GM12873 (cell line): ENCODE results near the gene FUT3.

Experiments used
- CTCF ChIP-seq: IDR thresholded peaks from 2 replicates; pipeline ENCODE4 v1.5.1; 2012; ENCODE audit warnings: low read depth, mild to moderate bottlenecking, moderate library complexity, low read length, control low read depth; ENCODE audit not compliant: insufficient read depth; ENCODE audit errors: missing control alignments

FUT3 gene

GRCh38 chr19:5824751-5825150 lies 26.5 kb downstream of the FUT3 start:
- TF ChIP-seq CTCF, result no peak

- no peak for TF ChIP-seq CTCF
Observed at GRCh38 chr19:5823579-5824281, 27.5 kb downstream of the FUT3 start.

- no peak for TF ChIP-seq CTCF
Observed at GRCh38 chr19:5822181-5822844, 28.9 kb downstream of the FUT3 start.

DNA sequence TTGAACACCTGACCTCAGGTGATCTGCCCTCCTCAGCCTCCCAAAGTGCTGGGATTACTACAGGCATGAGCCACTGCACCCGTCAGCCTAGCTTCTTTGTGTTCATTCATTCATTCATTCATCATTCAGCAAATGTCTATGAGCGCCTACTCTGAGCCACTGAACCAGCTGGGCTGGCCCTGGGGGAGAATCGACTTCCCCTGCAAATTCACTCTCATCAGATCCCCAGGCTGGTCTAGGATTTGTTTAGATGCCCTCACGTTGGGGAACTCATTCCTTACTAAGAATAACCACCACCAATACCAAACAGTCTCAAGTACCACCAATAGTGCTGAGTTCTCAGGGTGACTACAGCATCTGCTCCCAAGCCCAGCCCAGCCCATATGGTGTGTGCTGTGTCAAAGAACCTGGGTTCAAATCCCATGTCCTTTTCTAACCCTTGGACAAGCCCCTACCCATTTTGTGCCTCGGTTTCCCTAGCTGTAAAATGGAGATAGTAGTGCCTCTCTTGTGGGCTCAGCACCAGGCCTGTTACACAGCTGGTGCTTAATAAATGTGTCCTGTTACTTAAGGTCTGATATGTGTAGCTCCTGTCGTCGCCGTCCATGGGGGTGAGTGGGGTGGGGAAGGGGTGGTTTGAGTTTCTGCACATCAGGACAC lies 29.6 kb downstream of the FUT3 start:
- no peak for TF ChIP-seq CTCF

GRCh38 chr19:5820785-5821184 lies 30.5 kb downstream of the FUT3 start:
- no peak for TF ChIP-seq CTCF

GRCh38 chr19:5818594-5818993 lies 32.7 kb downstream of the FUT3 start:
- TF ChIP-seq CTCF, result no peak

GRCh38 chr19:5817218-5817617 lies 34.0 kb downstream of the FUT3 start:
- no peak for TF ChIP-seq CTCF
